ENCODE data around the gene SELENBP1. TPM values are rescaled to one million over a fixed set of nuclear protein-coding genes. Genes with fewer than 3 reads are reported as not detected.
"Not testable (repeated sequence)": the region's sequence is repeated elsewhere in the genome, so short reads cannot be mapped to it uniquely, and the experiment has no call there.

Gene SELENBP1
- total RNA-seq, 1 experiment from 2014 or later = 2.6 TPM

DNA sequence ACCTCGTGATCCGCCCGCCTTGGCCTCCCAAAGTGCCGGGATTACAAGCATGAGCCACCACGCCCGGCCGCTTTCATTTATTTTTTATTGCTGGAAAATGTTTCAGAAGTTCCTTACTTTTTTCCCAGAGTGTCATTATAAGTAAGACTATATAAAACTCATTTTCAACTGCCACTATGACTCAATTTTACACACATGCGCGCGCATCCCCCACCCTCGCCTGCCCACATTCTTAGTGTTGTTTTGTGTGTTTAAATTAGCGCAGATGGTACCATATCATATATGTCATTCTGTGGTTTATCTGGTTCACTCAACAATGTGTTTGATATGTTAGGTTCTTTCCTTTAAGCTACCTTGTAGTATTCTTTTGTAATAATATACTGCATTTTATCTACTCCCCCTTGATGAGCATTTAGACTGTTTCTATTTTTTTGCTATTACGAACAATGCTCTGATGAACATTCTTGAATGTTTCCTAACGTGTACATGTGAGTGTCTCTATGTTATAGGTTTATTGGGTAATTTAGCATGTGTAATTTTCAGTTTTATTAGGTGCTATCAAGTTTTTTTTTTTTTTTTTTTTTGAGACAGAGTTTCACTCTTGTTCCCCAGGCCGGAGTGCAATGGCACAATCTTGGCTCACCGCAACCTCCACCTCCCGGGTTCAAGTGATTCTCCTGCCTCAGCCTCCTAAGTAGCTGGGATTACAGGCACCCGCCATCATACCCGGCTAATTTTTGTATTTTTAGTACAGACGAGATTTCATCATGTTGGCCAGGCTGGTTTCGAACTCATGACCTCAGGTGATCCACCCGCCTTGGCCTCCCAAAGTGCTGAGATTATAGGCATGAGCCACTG lies 17.9 kb upstream of the SELENBP1 start:
- DNase-seq (ENCODE audit: low read depth, low spot score); in situ Hi-C loops (cut with HindIII; ENCODE audit: low pct_unique_long_range_greater_than_20kb, low sequenced_read_pairs): not testable (repeated sequence)

DNA sequence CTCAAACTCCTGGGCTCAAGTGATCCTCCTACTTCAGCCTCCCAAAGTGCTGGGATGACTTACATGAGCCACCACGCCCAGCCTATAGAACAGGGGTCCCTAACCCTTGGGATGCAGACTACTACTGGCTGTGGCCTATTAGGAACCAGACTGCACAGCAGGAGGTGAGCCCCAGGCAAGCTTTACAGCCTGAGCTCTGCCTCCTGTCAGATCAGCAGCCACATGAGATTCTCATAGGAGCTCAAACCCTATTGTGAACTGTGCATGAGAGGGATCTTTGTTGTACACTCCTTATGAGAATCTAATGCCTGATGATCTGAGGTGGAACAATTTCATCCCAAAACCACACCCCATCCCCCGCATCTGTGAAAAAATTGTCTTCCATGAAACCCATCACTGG lies 13.5 kb upstream of the SELENBP1 start:
- DNase-seq (ENCODE audit: low read depth, low spot score) = peak; percentile 51
- in situ Hi-C loops (cut with HindIII; ENCODE audit: low pct_unique_long_range_greater_than_20kb, low sequenced_read_pairs) = no loop called here

GRCh38 chr1:151384584-151384983 lies 12.1 kb upstream of the SELENBP1 start:
- no peak for DNase-seq (ENCODE audit: low read depth, low spot score)
- in situ Hi-C loops (cut with HindIII; ENCODE audit: low pct_unique_long_range_greater_than_20kb, low sequenced_read_pairs) = no loop called here

GRCh38 chr1:151377150-151377884 lies 4.8 kb upstream of the SELENBP1 start:
- in situ Hi-C loops (cut with HindIII; ENCODE audit: low pct_unique_long_range_greater_than_20kb, low sequenced_read_pairs) = no loop called here
- no peak for DNase-seq (ENCODE audit: low read depth, low spot score)

DNA sequence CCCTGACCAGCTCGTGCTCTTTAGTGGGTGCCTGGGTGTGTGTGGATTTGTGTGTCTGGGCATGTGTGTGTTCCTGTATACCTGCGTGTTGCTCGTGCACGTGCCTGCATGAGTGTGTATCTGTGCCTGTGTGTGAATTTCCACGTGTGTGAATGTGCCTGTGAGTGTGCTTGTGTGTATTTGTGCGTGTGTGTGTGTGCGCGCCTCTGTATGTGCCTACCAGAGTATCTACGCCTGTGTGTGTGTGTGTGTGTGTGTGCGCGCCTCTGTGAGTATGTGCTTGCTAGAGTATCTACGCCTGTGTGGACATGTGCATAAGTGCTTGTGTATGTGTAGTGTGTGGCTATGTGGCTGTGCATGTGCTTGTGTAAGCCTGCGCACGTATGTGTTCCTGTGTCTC lies 691 bp upstream of the SELENBP1 start:
- in situ Hi-C loops (cut with HindIII; ENCODE audit: low pct_unique_long_range_greater_than_20kb, low sequenced_read_pairs) = no loop called here
- DNase-seq (ENCODE audit: low read depth, low spot score) = no peak

- DNase-seq (ENCODE audit: low read depth, low spot score) = no peak
- in situ Hi-C loops (cut with HindIII; ENCODE audit: low pct_unique_long_range_greater_than_20kb, low sequenced_read_pairs) = no loop called here
Observed at GRCh38 chr1:151371370-151372057, 991 bp downstream of the SELENBP1 start.

DNA sequence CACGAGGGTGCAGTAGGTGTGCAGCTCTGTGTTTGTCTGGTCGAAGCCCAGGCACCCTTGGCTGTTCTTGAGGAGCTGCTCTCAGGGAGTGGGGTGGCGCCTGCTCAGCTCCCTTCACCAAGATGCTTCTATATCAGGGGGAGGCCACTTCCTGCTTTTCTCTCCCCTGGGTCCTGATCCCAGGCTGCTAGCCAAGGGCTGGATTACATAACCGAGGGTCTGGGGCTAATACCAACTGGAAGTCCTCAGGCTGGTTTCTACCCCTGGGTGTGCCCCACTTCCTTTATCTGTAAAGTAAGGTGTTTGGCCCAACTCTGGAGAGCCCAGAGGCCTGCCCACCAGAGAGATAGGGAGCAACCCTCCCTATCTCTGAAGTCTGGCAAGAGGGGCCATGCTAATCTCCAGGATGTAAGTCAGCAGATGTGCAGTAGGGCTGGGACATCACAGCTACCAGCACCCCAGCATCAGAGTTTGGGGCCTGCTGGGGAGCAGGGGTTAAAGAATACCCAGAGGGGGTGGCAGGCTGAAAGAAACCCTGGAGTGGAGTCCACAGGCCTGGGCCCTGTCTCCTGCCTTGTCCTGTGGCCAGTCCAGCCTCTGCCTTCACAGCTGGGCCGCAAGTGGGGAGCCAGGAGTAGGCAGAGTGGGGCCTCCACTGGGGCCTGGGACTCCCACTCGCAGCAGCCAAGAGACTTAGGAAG lies 2.1 kb downstream of the SELENBP1 start:
- no peak for DNase-seq (ENCODE audit: low read depth, low spot score)
- in situ Hi-C loops (cut with HindIII; ENCODE audit: low pct_unique_long_range_greater_than_20kb, low sequenced_read_pairs) = no loop called here

DNA sequence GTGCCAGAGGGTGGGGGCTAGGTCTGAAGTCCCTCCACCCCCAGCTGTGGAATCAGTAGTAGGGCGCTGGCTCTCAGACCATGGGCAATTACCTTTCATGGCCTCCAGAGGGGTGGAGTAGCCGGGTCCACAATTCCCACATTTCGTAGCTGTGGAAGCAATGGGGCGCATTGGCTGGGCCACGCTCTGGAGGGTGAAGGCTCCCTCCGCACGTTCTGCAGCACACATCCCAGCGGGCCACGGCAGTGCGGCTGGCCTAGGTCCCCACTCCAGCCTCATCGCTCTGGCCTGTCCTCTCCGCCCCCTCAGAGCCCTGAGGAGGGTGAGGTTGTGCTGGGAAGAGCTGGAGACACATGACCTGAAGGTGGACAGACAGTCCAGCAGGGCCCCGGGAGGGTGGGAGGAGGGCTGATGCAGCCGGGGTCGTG lies 2.9 kb downstream of the SELENBP1 start:
- in situ Hi-C loops (cut with HindIII; ENCODE audit: low pct_unique_long_range_greater_than_20kb, low sequenced_read_pairs) = no loop called here
- DNase-seq (ENCODE audit: low read depth, low spot score) = no peak

DNA sequence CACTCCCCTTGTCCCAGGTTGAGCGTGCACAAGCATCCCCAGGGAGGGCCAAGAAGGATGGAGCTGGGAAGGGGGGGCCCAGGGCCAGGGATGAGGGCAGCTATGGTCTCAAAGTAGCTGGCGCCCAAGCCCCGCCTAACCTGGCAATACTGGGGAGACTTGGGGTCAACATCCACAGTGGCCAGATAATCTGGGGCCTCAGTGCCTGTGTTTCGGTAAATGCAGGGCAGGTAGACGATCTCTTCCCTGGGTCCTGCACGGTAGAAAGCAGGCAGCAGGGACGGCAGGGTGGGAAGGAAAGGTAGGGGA lies 3.2 kb downstream of the SELENBP1 start:
- in situ Hi-C loops (cut with HindIII; ENCODE audit: low pct_unique_long_range_greater_than_20kb, low sequenced_read_pairs) = no loop called here
- DNase-seq (ENCODE audit: low read depth, low spot score) = no peak

GRCh38 chr1:151368393-151369301 lies 3.9 kb downstream of the SELENBP1 start:
- DNase-seq (ENCODE audit: low read depth, low spot score) = no peak
- in situ Hi-C loops (cut with HindIII; ENCODE audit: low pct_unique_long_range_greater_than_20kb, low sequenced_read_pairs) = no loop called here

DNA sequence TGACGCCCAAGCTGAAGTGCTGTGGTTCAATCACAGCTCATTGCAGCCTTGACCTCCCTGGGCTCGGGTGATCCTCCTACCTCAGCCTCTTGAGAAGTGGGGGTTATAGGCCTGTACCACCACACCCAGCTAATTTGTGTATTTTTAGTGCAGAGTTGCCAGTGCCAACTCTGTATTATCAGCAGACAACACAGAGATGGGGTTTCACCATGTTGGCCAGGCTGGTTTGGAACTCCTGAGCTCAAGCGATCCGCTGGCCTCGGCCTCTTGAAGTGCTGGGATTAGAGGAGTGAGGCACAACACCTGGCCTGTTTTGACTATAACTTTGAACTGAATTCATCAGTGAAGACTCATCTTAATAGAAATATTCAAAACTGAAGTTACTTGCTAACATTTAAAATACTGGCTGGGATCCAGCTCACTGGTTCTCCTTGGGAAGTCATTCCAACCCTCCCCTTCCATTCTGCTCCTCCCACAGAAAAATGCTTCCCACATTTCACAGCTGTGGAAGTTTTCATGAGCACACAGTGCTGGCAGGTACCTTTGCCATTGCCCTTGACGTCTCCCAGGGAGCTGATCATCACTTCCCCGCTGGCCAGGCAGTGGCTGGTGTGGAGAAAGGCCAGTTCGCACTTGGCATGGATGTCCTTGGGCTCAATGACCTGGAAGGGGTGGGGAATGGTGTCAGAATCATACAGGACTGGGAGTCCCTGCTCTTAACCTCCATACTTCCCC lies 4.7 kb downstream of the SELENBP1 start:
- in situ Hi-C loops (cut with HindIII; ENCODE audit: low pct_unique_long_range_greater_than_20kb, low sequenced_read_pairs) = no loop called here
- no peak for DNase-seq (ENCODE audit: low read depth, low spot score)

DNA sequence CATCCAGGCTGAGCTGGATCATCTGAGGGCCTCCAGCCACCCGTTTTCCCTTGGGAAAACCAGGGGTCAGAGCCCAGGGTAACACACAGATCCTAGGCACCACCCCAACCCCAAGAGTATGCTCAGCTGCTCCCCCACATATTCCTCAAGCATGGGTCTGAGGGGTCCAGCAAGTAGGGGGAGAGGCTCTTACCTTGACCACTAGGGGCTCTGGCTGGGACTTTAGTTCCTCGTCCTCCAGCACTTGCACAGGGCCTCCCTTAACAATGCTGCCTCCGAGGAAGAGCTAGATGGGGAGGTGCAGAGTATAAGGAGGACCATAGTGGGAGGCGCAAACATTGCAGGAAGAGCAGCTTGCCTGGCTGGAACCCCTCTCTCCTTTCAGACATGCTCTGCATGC lies 7.5 kb downstream of the SELENBP1 start:
- in situ Hi-C loops (cut with HindIII; ENCODE audit: low pct_unique_long_range_greater_than_20kb, low sequenced_read_pairs) = no loop called here
- DNase-seq (ENCODE audit: low read depth, low spot score) = no peak

DNA sequence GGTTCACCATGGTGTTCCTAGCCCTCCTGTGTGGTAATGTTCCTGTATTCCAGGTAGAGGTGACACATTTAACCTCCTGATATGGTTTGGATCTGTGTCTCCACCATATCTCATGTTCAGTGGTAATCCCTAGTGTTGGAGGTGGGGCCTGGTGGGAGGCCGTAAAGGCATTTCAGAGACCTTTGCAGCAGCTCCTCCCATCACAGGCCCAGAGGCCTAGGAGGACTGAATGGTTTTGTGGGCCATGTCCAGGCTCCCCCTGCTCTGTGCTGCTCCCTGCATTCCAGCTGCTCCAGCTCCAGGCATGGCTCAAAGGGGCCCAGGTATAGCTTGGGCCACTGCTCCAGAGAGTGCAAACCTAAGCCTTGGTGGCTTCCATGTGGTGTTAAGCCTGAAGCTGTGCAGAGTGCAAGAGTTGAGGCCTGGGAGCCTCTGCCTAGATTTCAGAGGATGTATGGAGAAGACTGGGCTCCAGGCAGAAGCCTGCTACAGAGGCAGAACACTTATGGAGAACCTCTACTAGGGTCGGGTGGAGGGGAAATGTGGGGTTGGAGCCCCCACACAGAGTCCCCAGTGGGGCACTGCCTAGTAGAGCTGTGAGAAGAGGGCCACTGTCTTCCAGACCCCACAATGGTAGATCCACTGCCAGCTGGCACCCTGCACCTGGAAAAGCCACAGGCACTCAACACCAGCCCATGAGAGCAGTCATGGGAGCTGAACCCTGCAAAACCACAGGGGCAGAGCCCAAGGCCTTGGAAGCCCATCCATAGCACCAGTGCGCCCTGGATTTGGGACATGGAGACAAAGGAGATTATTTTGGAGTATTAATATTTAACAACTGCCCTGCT lies 10.0 kb downstream of the SELENBP1 start:
- no peak for DNase-seq (ENCODE audit: low read depth, low spot score)
- in situ Hi-C loops (cut with HindIII; ENCODE audit: low pct_unique_long_range_greater_than_20kb, low sequenced_read_pairs) = no loop called here

- no peak for DNase-seq (ENCODE audit: low read depth, low spot score)
- in situ Hi-C loops (cut with HindIII; ENCODE audit: low pct_unique_long_range_greater_than_20kb, low sequenced_read_pairs) = no loop called here
Observed at GRCh38 chr1:151361883-151362282, 10.6 kb downstream of the SELENBP1 start.

DNA sequence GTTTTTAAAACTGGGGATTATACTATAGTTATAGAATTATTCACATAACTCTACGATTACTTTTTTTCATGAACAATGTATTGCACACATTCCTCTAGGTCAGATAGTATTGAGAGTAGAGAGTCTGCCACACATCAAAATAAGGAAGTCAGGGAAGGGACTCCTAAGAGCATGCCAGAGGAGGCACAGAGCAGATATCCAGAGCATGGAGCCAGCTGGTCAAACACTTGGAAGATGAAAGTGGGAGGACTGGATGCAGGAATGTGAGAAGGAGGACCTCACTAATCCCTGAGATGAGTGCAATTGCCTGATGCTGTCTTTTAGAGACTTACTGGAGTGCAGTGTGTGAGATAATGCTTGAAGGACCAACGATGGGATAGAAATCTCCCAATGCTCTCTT lies 15.8 kb downstream of the SELENBP1 start:
- in situ Hi-C loops (cut with HindIII; ENCODE audit: low pct_unique_long_range_greater_than_20kb, low sequenced_read_pairs) = no loop called here
- no peak for DNase-seq (ENCODE audit: low read depth, low spot score)
